Keratinocyte (primary cell): Measurements from ENCODE around the gene GANC. TPM values are rescaled to one million over a fixed set of nuclear protein-coding genes. Genes with fewer than 3 reads are reported as not detected.

ENCODE experiments used
- DNase-seq: peaks from one replicate; pipeline ENCODE4 v3.0.0-alpha.2; 2011; ENCODE audit warnings: low read depth, missing footprints, low spot score
- FAIRE-seq: peaks from 2 replicates; lab custom pipeline; 2011; peaks lifted over from hg19 to GRCh38; lab: Jason Lieb, UNC
- H2AFZ ChIP-seq: 2 replicates; pipeline ENCODE4 v1.6.0; 2012; ENCODE audit warnings: low read length, control low read depth, inconsistent platforms; ENCODE audit not compliant: control insufficient read depth
- H3K27ac ChIP-seq: 2 replicates; pipeline ENCODE4 v1.5.1; 2011; ENCODE audit warnings: low read length; ENCODE audit not compliant: control insufficient read depth, insufficient read depth
- H3K27me3 ChIP-seq: 3 replicates; pipeline ENCODE4 v1.6.0; 2011; ENCODE audit warnings: low read length; ENCODE audit not compliant: control insufficient read depth, insufficient read depth; ENCODE audit errors: extremely low read depth
- H3K36me3 ChIP-seq, 2 experiments: 2 replicates in 1 of 2; 3 replicates in 1 of 2; pipeline ENCODE4 v1.5.1; 2011; ENCODE audit warnings: low read length in 2 of 2, mild to moderate bottlenecking in 1 of 2; ENCODE audit not compliant: control insufficient read depth in 2 of 2, insufficient read depth in 2 of 2; ENCODE audit errors: extremely low read depth in 1 of 2
- H3K4me1 ChIP-seq: 3 replicates; pipeline ENCODE4 v1.5.1; 2011; ENCODE audit warnings: low read length; ENCODE audit not compliant: control insufficient read depth, insufficient read depth; ENCODE audit errors: extremely low read depth
- H3K4me2 ChIP-seq: 3 replicates; pipeline ENCODE4 v1.6.0; 2011; ENCODE audit warnings: low read depth, low read length; ENCODE audit not compliant: control insufficient read depth, insufficient read depth; ENCODE audit errors: extremely low read depth
- H3K4me3 ChIP-seq, 3 experiments: fragments of 200-600 bp in 1 of 3; sonication (generic) in 1 of 3; 2 replicates in 2 of 3; 3 replicates in 1 of 3; pipeline ENCODE4 v1.5.1; 2011 to 2016; ENCODE audit warnings: low read length in 3 of 3, mild to moderate bottlenecking in 3 of 3, control low read depth in 2 of 3, inconsistent platforms in 1 of 3, low read depth in 1 of 3, mixed read lengths in 1 of 3, mixed run types in 1 of 3, moderate library complexity in 1 of 3; ENCODE audit not compliant: control insufficient read depth in 2 of 3, insufficient read depth in 2 of 3; ENCODE audit errors: extremely low read depth in 1 of 3
- H3K79me2 ChIP-seq: 2 replicates; pipeline ENCODE4 v1.6.0; 2012; ENCODE audit warnings: low read length; ENCODE audit not compliant: control insufficient read depth, insufficient read depth
- H3K9ac ChIP-seq: 3 replicates; pipeline ENCODE4 v1.6.0; 2011; ENCODE audit warnings: low read length; ENCODE audit not compliant: control insufficient read depth, insufficient read depth; ENCODE audit errors: extremely low read depth
- H3K9me1 ChIP-seq: 3 replicates; pipeline ENCODE4 v1.6.0; 2011; ENCODE audit warnings: low read length; ENCODE audit not compliant: control insufficient read depth, insufficient read depth; ENCODE audit errors: extremely low read depth
- H3K9me3 ChIP-seq: 2 replicates; pipeline ENCODE4 v1.5.1; 2012; ENCODE audit warnings: low read depth, low read length; ENCODE audit not compliant: control insufficient read depth
- H4K20me1 ChIP-seq: 3 replicates; pipeline ENCODE4 v1.6.0; 2011; ENCODE audit warnings: low read length; ENCODE audit not compliant: control insufficient read depth, insufficient read depth; ENCODE audit errors: extremely low read depth
- EZH2 ChIP-seq: IDR thresholded peaks from one replicate; pipeline ENCODE4 v1.6.1; 2012; ENCODE audit warnings: inconsistent platforms, mild to moderate bottlenecking, low read length, moderate library complexity
- dilution Hi-C: fragments of 300-500 bp; cut with MboI; formaldehyde crosslinking; loops from one replicate; pipeline ENCODE4 v1.7.0; 2020; ENCODE audit warnings: low sequenced_read_pairs; ENCODE audit not compliant: extremely low pct_ligation_motif_present
- polyA plus RNA-seq, 5 experiments: library from polyadenylated mRNA; depleted of rRNA in 3 of 5; stranded (reverse) in 3 of 5; stranded (forward) in 1 of 5; unstranded in 1 of 5; fragments of >200 nt; gene quantifications; 1 replicate in 1 of 5; 2 replicates in 3 of 5; 3 replicates in 1 of 5; pipeline versions ENCODE4 v1.2.1 to v1.2.3, GENCODE V29; 2011 to 2012; ENCODE audit warnings: missing spikeins in 2 of 5, low read depth in 1 of 5, low replicate concordance in 1 of 5
- TF ChIP-seq, protein P1 (sequence below), 3 experiments: IDR thresholded peaks in 1 of 3; conservative IDR thresholded peaks in 1 of 3; optimal IDR thresholded peaks in 1 of 3; 2 replicates in 2 of 3; 3 replicates in 1 of 3; pipeline versions ENCODE3 to v1.5.1; 2011; ENCODE audit warnings: low read length in 3 of 3, mild to moderate bottlenecking in 3 of 3, moderate library complexity in 2 of 3, control low read depth in 1 of 3, inconsistent platforms in 1 of 3; ENCODE audit not compliant: insufficient read depth in 2 of 3; ENCODE audit errors: extremely low read depth in 1 of 3

The GANC gene
- polyA plus RNA-seq, 1 donor (not counting 4 experiments of a cell fraction or from before 2014, with no cell fraction given) = 46.2 TPM

- TF ChIP-seq EZH2 = no peak
- TF ChIP-seq, protein P1, sequence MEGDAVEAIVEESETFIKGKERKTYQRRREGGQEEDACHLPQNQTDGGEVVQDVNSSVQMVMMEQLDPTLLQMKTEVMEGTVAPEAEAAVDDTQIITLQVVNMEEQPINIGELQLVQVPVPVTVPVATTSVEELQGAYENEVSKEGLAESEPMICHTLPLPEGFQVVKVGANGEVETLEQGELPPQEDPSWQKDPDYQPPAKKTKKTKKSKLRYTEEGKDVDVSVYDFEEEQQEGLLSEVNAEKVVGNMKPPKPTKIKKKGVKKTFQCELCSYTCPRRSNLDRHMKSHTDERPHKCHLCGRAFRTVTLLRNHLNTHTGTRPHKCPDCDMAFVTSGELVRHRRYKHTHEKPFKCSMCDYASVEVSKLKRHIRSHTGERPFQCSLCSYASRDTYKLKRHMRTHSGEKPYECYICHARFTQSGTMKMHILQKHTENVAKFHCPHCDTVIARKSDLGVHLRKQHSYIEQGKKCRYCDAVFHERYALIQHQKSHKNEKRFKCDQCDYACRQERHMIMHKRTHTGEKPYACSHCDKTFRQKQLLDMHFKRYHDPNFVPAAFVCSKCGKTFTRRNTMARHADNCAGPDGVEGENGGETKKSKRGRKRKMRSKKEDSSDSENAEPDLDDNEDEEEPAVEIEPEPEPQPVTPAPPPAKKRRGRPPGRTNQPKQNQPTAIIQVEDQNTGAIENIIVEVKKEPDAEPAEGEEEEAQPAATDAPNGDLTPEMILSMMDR (optimal IDR thresholded peaks at IDR 0.05 in 1 of 3, IDR thresholded peaks at IDR 0.05 in 1 of 3, conservative IDR thresholded peaks at IDR 0.05 in 1 of 3; ENCODE audit: extremely low read depth in 1 of 3, insufficient read depth in 2 of 3, low read length in 3 of 3) = no peak
- H3K4me3 ChIP-seq = no peak overlapping the region
- no peaks in the 10 kb centered on the region for H3K9me1 ChIP-seq
- no peaks in the 10 kb centered on the region for H3K79me2 ChIP-seq
- H3K4me1 ChIP-seq = no peaks in the 10 kb centered on the region
- no peaks in the 10 kb centered on the region for H4K20me1 ChIP-seq
- H3K27ac ChIP-seq = no peak overlapping the region
- no peak for DNase-seq
- no peaks in the 10 kb centered on the region for H3K9me3 ChIP-seq
- dilution Hi-C loops = no loop called here
- no peak overlapping the region for H2AFZ ChIP-seq
- no peak overlapping the region for H3K9ac ChIP-seq
- no peak overlapping the region for H3K4me2 ChIP-seq
- H3K36me3 ChIP-seq = peaks cover 0 to 2% of the 10 kb centered on the region in 2 experiments
- no peaks in the 10 kb centered on the region for H3K27me3 ChIP-seq
- no peak for FAIRE-seq
These were observed 102.9 kb downstream of the GANC start for GRCh38 chr15:42375941-42376340.

DNA sequence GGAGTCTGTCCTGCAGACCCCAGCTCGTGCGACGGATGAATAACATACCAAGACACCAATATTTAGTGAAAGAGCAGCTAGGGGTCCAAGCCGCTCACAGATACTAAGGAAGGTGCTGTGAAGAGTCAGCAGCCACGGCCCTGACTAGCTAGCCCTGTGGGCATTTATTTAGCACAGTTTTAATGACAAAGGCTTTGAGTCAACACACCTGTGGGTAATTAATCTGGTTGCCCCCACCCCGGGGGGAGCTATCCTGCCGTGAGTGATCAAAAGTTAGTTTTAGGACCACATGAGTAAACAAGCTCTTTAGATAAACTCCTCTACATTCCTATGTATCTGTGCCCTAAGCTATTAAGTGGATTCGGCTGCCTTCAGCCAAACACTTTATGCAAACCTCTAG lies 105.0 kb downstream of the GANC start:
- peaks cover 0 to 3% of the 10 kb centered on the region in 2 experiments for H3K36me3 ChIP-seq
- no peak overlapping the region for H3K4me2 ChIP-seq
- dilution Hi-C loops = no loop called here
- no peak overlapping the region for H3K27ac ChIP-seq
- H3K79me2 ChIP-seq = no peaks in the 10 kb centered on the region
- H3K9me1 ChIP-seq = no peaks in the 10 kb centered on the region
- H3K4me3 ChIP-seq = no peak overlapping the region
- H3K27me3 ChIP-seq = no peaks in the 10 kb centered on the region
- no peaks in the 10 kb centered on the region for H3K9me3 ChIP-seq
- no peaks in the 10 kb centered on the region for H3K4me1 ChIP-seq
- H4K20me1 ChIP-seq = no peaks in the 10 kb centered on the region
- no peak for FAIRE-seq
- H2AFZ ChIP-seq = no peak overlapping the region
- DNase-seq = no peak
- no peak overlapping the region for H3K9ac ChIP-seq
- TF ChIP-seq EZH2 = no peak
- TF ChIP-seq, protein P1 (optimal IDR thresholded peaks at IDR 0.05 in 1 of 3, IDR thresholded peaks at IDR 0.05 in 1 of 3, conservative IDR thresholded peaks at IDR 0.05 in 1 of 3; ENCODE audit: extremely low read depth in 1 of 3, insufficient read depth in 2 of 3, low read length in 3 of 3) = no peak
